Smooth muscle cell (in vitro differentiated cells): ENCODE data around the gene PTTG1IP2. TPM values are rescaled to one million over a fixed set of nuclear protein-coding genes. Genes with fewer than 3 reads are reported as not detected.
"Not testable (repeated sequence)": the region's sequence is repeated elsewhere in the genome, so short reads cannot be mapped to it uniquely, and the experiment has no call there.

Experiments used
- DNase-seq: peaks from one replicate; lab custom pipeline; 2025; ENCODE audit not compliant: unreplicated experiment; lab: John Stamatoyannopoulos, UW
- H2AFZ ChIP-seq: fragments of 200-600 bp; sonication (generic); 2 replicates; pipeline ENCODE4 v1.6.0; 2016; ENCODE audit warnings: antibody characterized with exemption, low read depth, mild to moderate bottlenecking
- H3F3A ChIP-seq: fragments of 200-600 bp; sonication (generic); 2 replicates; pipeline ENCODE4 v1.6.0; 2017; ENCODE audit warnings: antibody characterized with exemption, low read depth
- H3K27ac ChIP-seq: fragments of 200-600 bp; sonication (generic); 2 replicates; pipeline ENCODE4 v1.5.1; 2016; ENCODE audit warnings: low read depth, mild to moderate bottlenecking
- H3K27me3 ChIP-seq: fragments of 200-600 bp; sonication (generic); 2 replicates; pipeline ENCODE4 v1.6.1; 2016; ENCODE audit warnings: low read depth, mild to moderate bottlenecking
- H3K36me3 ChIP-seq: fragments of 200-600 bp; sonication (generic); 2 replicates; pipeline ENCODE4 v1.5.1; 2016; ENCODE audit warnings: low read depth
- H3K4me1 ChIP-seq: fragments of 200-600 bp; sonication (generic); 2 replicates; pipeline ENCODE4 v1.5.1; 2016; ENCODE audit warnings: low read depth
- H3K4me2 ChIP-seq: fragments of 200-600 bp; sonication (generic); 2 replicates; pipeline ENCODE4 v1.6.0; 2016; ENCODE audit warnings: mild to moderate bottlenecking
- H3K4me3 ChIP-seq: fragments of 200-600 bp; sonication (generic); 2 replicates; pipeline ENCODE4 v1.5.1; 2016; ENCODE audit warnings: mild to moderate bottlenecking
- H3K79me2 ChIP-seq: fragments of 200-600 bp; sonication (generic); 2 replicates; pipeline ENCODE4 v1.6.0; 2016; ENCODE audit warnings: low read depth, mild to moderate bottlenecking
- H3K9ac ChIP-seq: fragments of 200-600 bp; sonication (generic); 2 replicates; pipeline ENCODE4 v1.6.0; 2016; ENCODE audit warnings: low read depth
- H3K9me3 ChIP-seq: fragments of 200-600 bp; sonication (generic); replicated peaks from 2 replicates; pipeline ENCODE4 v1.5.1; 2016; ENCODE audit warnings: low read depth
- H4K20me1 ChIP-seq: fragments of 200-600 bp; sonication (generic); 2 replicates; pipeline ENCODE4 v1.6.0; 2016; ENCODE audit warnings: low read depth
- CTCF ChIP-seq: fragments of 200-600 bp; sonication (generic); IDR thresholded peaks from 2 replicates; pipeline ENCODE4 v1.5.1; 2017; ENCODE audit warnings: borderline replicate concordance, mild to moderate bottlenecking, antibody characterized with exemption; ENCODE audit not compliant: insufficient read depth, poor library complexity, severe bottlenecking
- WGBS: methylation state at CpG from one replicate; pipeline ENCODE4 v1.1.7; 2016; ENCODE audit warnings: low lambda C conversion rate; 5-methylcytosine and 5-hydroxymethylcytosine counted together
- polyA plus RNA-seq: library from polyadenylated mRNA; unstranded; fragments of >200 nt; fragmentation: Nextera tagmentation; extraction: Ambion mirVana; gene quantifications from 2 replicates; pipeline ENCODE4 v1.2.1, GENCODE V29; 2016
- total RNA-seq: library from RNA; depleted of rRNA; stranded (reverse); fragments of >200 nt; gene quantifications from 2 replicates; pipeline ENCODE4 v1.2.3, GENCODE V29; 2014

Gene PTTG1IP2
- total and polyA plus RNA-seq, 2 experiments from 2014 or later = not detected

GRCh38 chr7:90455163-90456030 lies 14.0 kb upstream of the PTTG1IP2 start:
- Histone ChIP-seq H3K4me3 (peak overlapping the region; percentile 35), H3K27me3 (no peaks in the 10 kb centered on the region), H3K9ac (no peak overlapping the region), H3K4me2 (peak overlapping the region; percentile 80), H2AFZ (peak overlapping the region; percentile 54), H3K9me3 (no peaks in the 10 kb centered on the region), H3K4me1 (no peaks in the 10 kb centered on the region), H3K27ac (no peak overlapping the region), H3K36me3 (no peaks in the 10 kb centered on the region), H3F3A (no peaks in the 10 kb centered on the region), H3K79me2 (no peaks in the 10 kb centered on the region), H4K20me1 (no peaks in the 10 kb centered on the region)
- WGBS = 23% methylated on average over 6 of the region's 6 CpGs
- DNase-seq = no peak
- TF ChIP-seq CTCF = peak; percentile 64

- DNase-seq = no peak
- no peaks in the 10 kb centered on the region for H3F3A ChIP-seq
- no peak overlapping the region for H3K27ac ChIP-seq
- no peak overlapping the region for H3K4me3 ChIP-seq
- no peaks in the 10 kb centered on the region for H3K4me1 ChIP-seq
- H3K36me3 ChIP-seq = no peaks in the 10 kb centered on the region
- H3K9ac ChIP-seq = no peak overlapping the region
- no peak overlapping the region for H3K4me2 ChIP-seq
- no peaks in the 10 kb centered on the region for H4K20me1 ChIP-seq
- TF ChIP-seq CTCF = no peak
- H2AFZ ChIP-seq = no peak overlapping the region
- H3K9me3 ChIP-seq = no peaks in the 10 kb centered on the region
- H3K79me2 ChIP-seq = no peaks in the 10 kb centered on the region
- no peaks in the 10 kb centered on the region for H3K27me3 ChIP-seq
- WGBS = 87% methylated on average over 2 of the region's 2 CpGs
Measured at GRCh38 chr7:90458104-90458503, 11.3 kb upstream of the PTTG1IP2 start.

- 76% methylated on average over 4 of the region's 4 CpGs for WGBS
- no peaks in the 10 kb centered on the region for H3K27me3 ChIP-seq
- no peaks in the 10 kb centered on the region for H3K36me3 ChIP-seq
- no peak overlapping the region for H3K27ac ChIP-seq
- H3K9ac ChIP-seq = no peak overlapping the region
- H3K79me2 ChIP-seq = no peaks in the 10 kb centered on the region
- no peaks in the 10 kb centered on the region for H3K4me1 ChIP-seq
- no peaks in the 10 kb centered on the region for H4K20me1 ChIP-seq
- TF ChIP-seq CTCF = no peak
- no peaks in the 10 kb centered on the region for H3F3A ChIP-seq
- DNase-seq = no peak
- no peak overlapping the region for H2AFZ ChIP-seq
- H3K4me2 ChIP-seq = no peak overlapping the region
- H3K4me3 ChIP-seq = no peak overlapping the region
- H3K9me3 ChIP-seq = no peaks in the 10 kb centered on the region
Measured at GRCh38 chr7:90459888-90460287, 9.6 kb upstream of the PTTG1IP2 start.

- no peaks in the 10 kb centered on the region for H3K79me2 ChIP-seq
- no peaks in the 10 kb centered on the region for H3K9me3 ChIP-seq
- no peaks in the 10 kb centered on the region for H3F3A ChIP-seq
- H2AFZ ChIP-seq = no peak overlapping the region
- H3K27ac ChIP-seq = no peak overlapping the region
- no peaks in the 10 kb centered on the region for H4K20me1 ChIP-seq
- no peak for TF ChIP-seq CTCF
- no peak for DNase-seq
- no peaks in the 10 kb centered on the region for H3K36me3 ChIP-seq
- no peak overlapping the region for H3K4me3 ChIP-seq
- no peaks in the 10 kb centered on the region for H3K27me3 ChIP-seq
- no peaks in the 10 kb centered on the region for H3K4me1 ChIP-seq
- no peak overlapping the region for H3K4me2 ChIP-seq
- H3K9ac ChIP-seq = no peak overlapping the region
Measured at GRCh38 chr7:90461219-90461618, 8.2 kb upstream of the PTTG1IP2 start.

GRCh38 chr7:90463151-90463628 lies 6.2 kb upstream of the PTTG1IP2 start:
- H3K9me3 ChIP-seq, H3K4me1 ChIP-seq, DNase-seq, H3K36me3 ChIP-seq, H3K4me2 ChIP-seq, H3K4me3 ChIP-seq, H3F3A ChIP-seq, H3K27me3 ChIP-seq, H3K27ac ChIP-seq, H4K20me1 ChIP-seq, H3K79me2 ChIP-seq, H3K9ac ChIP-seq, H2AFZ ChIP-seq: not testable (repeated sequence)
- 86% methylated on average over 4 of the region's 4 CpGs for WGBS
